ENCODE measurements around the gene PRKCA.

The PRKCA gene

DNA sequence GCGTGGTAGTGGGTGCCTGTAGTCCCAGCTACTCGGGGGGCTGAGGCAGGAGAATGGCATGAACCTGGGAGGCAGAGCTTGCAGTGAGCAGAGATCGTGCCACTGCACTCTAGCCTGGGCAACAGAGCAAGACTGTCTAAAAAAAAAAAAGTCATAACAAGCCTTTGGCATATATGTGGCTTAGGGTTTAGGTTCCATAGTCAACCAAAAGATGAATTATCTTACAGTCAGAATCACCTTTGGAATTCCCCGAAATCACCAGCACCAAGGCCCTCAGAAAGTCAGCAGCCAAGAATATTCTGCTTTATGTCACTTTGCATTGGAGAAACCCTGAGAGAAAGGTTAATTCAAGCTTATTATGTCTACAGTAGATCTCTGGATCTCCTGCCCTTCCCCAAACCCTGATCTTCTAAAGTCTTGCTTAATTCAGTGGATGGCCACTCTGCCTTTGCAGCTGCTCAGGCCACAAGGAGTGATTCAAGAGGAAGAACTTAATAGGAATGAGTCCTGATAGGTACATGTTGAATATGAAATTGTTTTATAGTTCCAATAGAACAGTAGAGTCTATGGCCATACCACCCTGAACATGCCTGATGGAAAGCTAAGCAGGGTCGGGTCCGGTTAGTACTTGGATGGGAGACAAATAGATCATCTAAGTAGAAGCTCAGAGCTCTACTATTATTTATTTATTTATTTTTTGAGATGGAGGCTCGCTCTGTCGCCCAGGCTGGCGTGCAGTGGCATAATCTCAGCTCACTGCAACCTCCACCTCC, 336.5 kb downstream of the PRKCA start:
- DNase-seq: no peak

- no peak for DNase-seq
These were observed 341.6 kb downstream of the PRKCA start for GRCh38 chr17:66643815-66644710.

DNA sequence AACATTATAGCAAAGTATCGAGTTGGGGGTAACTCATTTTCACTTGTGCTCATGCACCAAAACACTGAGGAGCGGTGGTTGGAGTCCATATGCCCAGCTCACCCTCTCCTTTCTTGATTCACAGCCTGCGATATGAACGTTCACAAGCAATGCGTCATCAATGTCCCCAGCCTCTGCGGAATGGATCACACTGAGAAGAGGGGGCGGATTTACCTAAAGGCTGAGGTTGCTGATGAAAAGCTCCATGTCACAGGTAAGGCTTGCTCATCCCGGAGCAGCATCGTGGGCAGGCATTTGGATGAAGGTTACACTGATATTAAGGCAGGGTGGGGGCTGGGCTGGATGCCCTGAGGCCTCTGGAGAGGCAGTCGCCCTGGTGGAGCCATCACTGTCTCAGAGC, 342.8 kb downstream of the PRKCA start:
- DNase-seq: no peak

DNA sequence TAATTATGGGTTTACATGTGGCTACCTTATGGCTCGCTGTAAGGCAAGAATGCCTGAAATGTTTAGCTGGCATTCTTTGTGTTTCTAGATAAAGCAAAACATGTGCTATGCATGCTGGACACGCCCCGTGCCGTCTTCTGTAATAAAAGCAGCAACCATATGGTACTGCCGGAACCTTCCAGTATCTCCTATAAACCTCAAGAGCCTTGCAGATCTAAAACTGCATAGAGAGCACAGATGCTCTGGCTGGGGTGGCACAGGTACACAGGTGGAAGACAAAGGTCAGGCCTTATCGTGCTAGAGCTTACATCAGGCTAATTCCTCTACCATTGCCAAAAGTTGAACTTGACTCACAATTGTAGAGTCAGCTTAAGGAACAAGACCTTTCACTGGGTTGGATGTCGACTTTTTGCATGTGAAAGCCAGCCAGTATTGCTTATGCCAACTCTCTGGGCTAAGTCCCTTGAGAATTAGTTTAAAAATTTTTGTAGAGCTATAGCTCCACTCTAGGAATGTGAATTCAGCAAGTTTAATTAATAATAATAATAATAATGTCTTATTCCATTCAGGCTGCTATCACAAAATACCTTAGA, 345.1 kb downstream of the PRKCA start:
- no peak for DNase-seq

- no peak for DNase-seq
These were observed 347.6 kb downstream of the PRKCA start for GRCh38 chr17:66649818-66650543.

GRCh38 chr17:66650544-66650877, 348.1 kb downstream of the PRKCA start:
- DNase-seq: no peak

DNA sequence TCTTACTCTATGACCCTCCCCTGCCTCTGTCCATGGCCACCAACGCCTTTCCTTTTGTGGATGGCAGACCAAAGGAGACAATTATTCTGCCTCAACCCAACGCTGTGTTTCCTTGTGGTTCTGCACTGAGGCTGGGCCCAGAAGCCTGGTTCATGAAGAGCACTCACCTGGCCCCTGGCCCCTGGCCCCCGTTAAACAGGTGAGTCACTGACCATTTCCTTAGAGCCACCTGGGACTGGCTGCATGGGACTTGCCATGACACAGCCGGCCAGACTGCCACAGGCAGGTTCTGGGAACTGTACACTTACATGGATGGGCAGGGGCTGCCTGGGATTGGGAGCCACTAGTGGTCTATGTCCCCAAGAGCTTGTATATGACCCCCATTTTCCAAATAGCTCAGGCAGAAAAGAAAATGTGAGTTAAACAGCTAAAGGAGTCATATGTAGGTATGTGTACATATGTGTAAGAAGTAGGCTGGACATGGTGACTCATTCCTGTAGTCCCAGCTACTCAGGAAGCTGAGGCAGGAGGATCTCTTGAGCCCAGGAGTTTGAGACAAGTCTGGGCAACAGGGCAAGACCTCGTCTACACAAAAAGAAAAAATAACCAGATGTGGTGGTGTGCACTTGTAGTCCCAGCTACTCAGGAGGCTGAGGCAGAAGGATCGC, 350.6 kb downstream of the PRKCA start:
- DNase-seq: no peak

GRCh38 chr17:66654106-66654740, 351.8 kb downstream of the PRKCA start:
- no peak for DNase-seq

DNA sequence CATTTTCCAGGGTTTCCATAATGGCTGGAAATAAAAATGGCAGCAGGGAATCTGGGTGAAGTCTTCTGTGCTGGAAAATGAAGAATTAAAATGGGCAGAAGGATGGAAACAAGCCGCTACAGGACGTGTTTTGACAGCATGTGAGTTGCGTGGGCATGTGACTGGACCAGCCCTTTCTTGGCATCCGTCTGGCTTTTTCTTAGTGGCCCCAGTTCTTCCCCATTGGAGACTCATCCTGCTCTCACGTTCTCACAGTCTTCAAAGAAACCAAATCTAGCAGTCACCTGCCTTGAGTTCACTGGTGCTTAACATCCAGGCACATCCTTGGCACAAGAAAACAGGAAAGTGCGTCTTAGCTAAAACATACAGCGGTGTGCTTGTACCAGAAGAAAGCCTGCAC, 352.4 kb downstream of the PRKCA start:
- DNase-seq: no peak

DNA sequence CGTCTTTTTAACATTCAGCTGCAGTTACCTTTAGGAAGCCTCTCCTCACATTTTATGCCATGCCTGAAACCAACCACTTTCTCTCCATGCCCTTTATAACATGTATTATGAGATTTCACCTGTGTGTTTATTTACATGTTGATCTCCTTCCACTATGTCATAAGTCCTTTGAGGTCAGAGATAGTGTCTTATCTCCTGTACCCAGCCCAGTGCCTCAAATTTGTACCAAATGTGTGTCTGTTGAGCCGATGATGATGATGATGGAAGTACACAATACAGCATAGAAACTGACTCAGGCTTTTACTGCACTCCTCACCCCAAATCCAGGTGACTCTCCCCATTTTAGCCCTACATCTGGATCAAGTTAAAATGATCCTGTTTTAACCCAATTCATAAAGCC, 353.0 kb downstream of the PRKCA start:
- no peak for DNase-seq

DNA sequence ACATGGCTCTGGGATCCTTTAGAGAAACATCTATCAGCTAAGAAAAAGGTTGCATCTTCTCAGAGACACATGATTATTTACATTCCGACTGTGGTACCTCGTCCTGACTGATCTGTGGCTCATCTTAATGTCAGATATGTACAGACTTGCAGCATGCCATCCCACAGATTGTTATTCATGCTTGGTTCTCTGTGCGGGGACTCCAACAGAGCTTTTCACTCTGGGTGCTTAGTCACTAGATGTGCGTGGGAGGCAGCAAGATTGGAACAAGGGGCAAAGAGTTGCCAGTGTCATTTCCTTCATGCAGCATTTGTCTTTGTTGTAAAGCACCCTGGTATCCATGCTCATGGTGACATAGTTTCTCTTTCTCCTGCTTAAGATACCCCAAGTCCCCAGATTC, 353.4 kb downstream of the PRKCA start:
- DNase-seq: no peak

DNA sequence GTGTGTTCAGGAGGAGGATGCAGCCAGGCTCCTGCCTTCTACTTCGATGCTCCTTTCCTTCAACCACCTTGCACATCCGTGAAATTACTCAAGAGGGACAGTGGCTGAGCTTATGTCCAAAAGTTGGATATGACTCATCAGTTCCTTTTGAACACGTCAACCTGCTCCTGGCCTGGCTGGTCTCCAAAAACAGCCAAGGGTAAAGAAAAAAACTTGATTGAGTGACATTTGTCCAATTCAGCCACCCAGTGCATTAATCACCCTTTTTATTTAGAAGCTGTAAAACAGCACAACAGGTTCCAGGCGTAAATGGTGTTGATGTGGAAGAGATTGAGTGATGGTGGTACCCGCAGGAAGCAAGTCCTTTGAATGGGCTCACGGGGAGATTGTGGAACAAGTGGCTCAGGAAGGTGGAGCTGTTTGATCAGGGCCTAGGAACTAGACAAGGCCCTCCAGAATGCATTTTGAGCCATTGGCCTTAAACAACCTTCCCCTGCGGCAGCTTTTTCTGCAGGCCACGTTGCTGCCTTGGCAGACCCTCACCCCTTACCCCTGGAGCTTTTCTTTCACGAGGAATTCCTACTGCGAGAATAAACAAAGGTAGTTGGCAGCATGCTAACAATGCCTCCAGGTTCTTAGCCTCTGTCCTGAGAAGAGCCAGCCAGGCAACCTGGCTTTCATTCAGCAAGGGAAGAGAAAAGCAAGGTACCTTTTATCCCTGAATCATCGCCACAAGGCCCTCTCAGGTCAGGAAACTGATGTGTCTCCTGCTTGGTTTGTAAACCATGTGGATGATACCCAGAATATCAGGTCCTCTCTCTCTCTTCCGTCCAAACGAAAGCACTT, 359.2 kb downstream of the PRKCA start:
- DNase-seq: peak; percentile 13

DNA sequence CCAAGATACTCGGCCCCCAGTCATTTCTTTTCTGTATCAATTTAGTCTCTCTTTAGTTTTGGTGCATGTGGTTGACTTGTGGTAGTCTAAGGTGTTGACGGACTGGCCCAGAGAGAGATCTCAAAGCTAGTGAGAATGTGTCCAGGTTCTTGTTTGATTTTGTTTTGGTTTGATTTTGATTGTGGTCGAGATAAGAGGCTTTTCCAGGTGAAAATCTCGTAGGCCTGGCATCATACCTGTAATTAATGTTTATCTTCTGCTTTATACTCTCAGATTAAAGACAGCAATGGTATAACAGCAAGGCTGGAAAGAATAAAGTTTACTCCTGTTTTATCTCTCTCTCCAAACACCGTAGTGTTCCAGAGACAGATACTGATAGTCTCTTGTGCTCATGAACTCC, 360.1 kb downstream of the PRKCA start:
- no peak for DNase-seq

GRCh38 chr17:66663041-66663606, 360.7 kb downstream of the PRKCA start:
- no peak for DNase-seq

DNA sequence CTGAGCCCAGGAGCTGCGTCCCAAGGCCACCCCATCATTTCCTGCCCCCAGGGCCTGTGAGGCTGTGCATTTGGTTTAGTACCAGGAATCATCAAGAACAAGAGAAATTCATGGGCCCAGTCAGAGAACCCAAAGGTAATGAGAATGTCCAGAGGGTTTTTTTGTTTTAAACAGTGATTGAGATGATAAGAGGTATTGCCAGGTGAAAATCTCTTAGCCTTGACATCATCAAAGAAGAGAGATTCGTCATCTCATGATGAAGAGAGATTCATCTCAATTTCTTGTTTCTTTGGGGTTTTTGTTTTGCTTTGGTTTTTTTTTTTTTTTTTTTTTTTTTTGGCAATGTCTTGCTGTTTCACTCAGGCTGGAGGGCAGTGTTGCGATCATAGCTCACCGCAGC, 361.9 kb downstream of the PRKCA start:
- DNase-seq: no peak

DNA sequence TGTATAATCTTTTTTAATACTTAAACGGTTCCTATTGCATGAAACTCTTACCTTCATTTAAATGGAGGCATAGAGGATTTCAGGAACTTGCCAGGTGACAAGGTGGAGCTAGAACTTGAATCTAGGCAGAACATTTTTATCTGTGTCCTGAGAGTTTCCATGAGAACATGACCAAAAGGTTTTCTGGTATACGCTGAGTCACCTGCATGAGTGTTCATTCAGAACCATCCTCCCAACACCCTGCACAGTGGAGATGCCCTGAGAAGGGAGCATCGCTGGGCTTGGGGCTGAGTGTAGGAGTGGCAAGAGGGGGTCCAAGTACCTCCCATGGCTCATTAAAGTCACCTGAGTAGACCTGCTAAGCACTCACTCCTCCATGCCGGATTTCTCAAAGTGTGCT, 362.8 kb downstream of the PRKCA start:
- no peak for DNase-seq

GRCh38 chr17:66667090-66667489, 364.7 kb downstream of the PRKCA start:
- no peak for DNase-seq

DNA sequence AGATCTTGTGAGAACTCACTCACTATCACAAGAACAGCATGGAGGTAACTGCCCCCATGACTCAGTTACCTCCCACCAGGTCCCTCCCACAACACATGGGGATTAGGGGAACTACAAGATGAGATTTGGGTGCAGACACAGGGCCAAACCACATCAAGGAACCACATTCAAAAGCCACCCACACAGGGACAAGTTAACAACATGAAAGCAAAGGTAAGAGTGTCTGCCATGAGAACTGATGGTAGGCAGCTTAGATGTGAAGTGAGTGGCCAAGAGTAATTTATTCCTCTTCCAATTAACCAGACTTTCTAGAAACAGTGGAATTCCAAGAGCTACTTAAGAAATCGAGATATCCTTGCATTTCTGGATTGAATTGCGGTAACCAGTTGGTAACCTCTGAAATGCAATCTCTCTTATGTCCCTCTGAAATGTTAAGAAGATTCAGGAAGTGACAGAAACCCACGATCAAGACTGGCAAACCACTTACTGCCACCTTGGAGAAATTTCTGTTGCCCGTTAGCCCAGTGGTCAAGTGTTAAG, 365.1 kb downstream of the PRKCA start:
- no peak for DNase-seq

DNA sequence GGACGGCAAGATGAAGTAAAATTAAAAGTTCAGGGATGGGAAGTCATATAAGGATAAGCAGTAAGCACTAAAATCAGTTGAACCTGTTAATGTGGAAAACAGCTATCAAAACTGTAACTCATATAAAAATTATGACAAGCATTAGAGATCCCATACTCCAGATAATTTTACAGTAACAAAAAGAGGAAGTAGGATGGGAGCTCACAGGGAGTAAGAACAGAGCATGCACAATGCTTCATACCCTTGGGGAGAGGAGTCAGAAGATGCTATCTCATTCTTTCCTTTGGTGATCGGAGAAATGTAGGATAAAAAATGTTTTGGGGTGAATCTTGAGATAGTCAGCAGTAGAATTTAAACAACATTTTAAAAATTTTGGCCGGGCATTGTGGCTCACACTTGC, 367.8 kb downstream of the PRKCA start:
- DNase-seq: no peak

DNA sequence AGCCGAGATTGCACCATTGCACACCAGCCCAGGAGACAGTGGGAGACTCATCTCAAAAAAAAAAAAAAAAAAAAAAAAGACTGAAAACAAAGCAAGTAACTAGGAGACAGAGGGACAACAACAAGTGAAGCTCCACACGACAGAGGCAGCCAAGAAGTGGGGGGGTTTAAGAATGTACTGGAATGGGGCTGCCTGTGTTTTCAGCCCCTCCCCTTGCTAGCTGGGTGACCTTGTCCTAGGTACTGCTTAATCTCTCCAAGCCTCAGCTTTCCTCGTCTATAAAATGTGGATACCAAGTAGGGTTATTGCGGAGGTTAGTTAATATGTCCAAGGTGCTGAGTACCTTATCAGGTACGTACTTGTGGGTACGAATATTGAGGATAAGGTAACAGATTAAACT, 368.7 kb downstream of the PRKCA start:
- DNase-seq: no peak
